H1 (cell line): ENCODE results near the gene CST1. TPM values are rescaled to one million over a fixed set of nuclear protein-coding genes. Genes with fewer than 3 reads are reported as not detected.

Experiments used
- CTCF ChIA-PET: fragments of 300-600 bp; sonication (Branson Sonifier 250); formaldehyde crosslinking; loops from one replicate; lab custom pipeline; 2021; ENCODE audit not compliant: partially characterized antibody; lab: Charles Lee
- POLR2A ChIA-PET: fragments of 300-600 bp; sonication (Branson Sonifier 250); formaldehyde crosslinking; loops from one replicate; lab custom pipeline; 2021; ENCODE audit warnings: inconsistent platforms; ENCODE audit not compliant: partially characterized antibody; lab: Charles Lee
- DNase-seq, 2 experiments: peaks; one replicate each; pipeline versions ENCODE4 v3.0.0 to v3.0.0-alpha.2; 2010 to 2022; ENCODE audit warnings: low spot score in 2 of 2, low read depth in 1 of 2, mixed read lengths in 1 of 2
- FAIRE-seq: peaks from 2 replicates; lab custom pipeline; 2011; peaks lifted over from hg19 to GRCh38; lab: Jason Lieb, UNC
- H2AFZ ChIP-seq: 2 replicates; pipeline ENCODE4 v1.8.1; 2012; ENCODE audit warnings: low read length, inconsistent platforms
- H2AK5ac ChIP-seq: 2 replicates; pipeline ENCODE4 v1.6.1; 2013; ENCODE audit warnings: low read depth, low read length
- H2BK120ac ChIP-seq: replicated peaks from 2 replicates; pipeline ENCODE3; 2013; ENCODE audit warnings: low read depth, low read length, inconsistent platforms
- H2BK12ac ChIP-seq: 2 replicates; pipeline ENCODE4 v1.6.1; 2013; ENCODE audit warnings: low read depth, low read length
- H2BK15ac ChIP-seq: 2 replicates; pipeline ENCODE4 v1.6.1; 2013; ENCODE audit warnings: low read length
- H2BK20ac ChIP-seq: 2 replicates; pipeline ENCODE4 v1.6.1; 2013; ENCODE audit warnings: low read length
- H2BK5ac ChIP-seq: 2 replicates; pipeline ENCODE4 v1.6.1; 2013; ENCODE audit warnings: low read depth, low read length
- H3K14ac ChIP-seq: 2 replicates; pipeline ENCODE4 v1.6.1; 2013; ENCODE audit warnings: inconsistent platforms; ENCODE audit not compliant: insufficient read length
- H3K18ac ChIP-seq: 2 replicates; pipeline ENCODE4 v1.6.1; 2013; ENCODE audit warnings: low read length; ENCODE audit errors: extremely low read depth
- H3K23ac ChIP-seq: 2 replicates; pipeline ENCODE4 v1.6.1; 2013; ENCODE audit warnings: inconsistent platforms; ENCODE audit not compliant: insufficient read length
- H3K23me2 ChIP-seq: 2 replicates; pipeline ENCODE4 v1.6.1; 2013; ENCODE audit warnings: low read depth, low read length
- H3K27ac ChIP-seq: 2 replicates; pipeline ENCODE4 v1.6.1; 2011; ENCODE audit warnings: low read depth, low read length, inconsistent platforms
- H3K27me3 ChIP-seq, 4 experiments: replicated peaks in 1 of 4; 1 replicate in 1 of 4; 2 replicates in 3 of 4; pipeline versions ENCODE4 v1.6.1 to v1.8.1; 2011 to 2013; ENCODE audit warnings: low read length in 3 of 4, mild to moderate bottlenecking in 3 of 4, inconsistent platforms in 2 of 4, mixed read lengths in 2 of 4, moderate library complexity in 1 of 4; ENCODE audit not compliant: control insufficient read depth in 3 of 4, insufficient read depth in 3 of 4; ENCODE audit errors: extremely low read depth in 1 of 4
- H3K36me3 ChIP-seq, 4 experiments: 2 replicates each; pipeline versions ENCODE4 v1.6.1 to v1.8.1; 2011 to 2013; ENCODE audit warnings: mild to moderate bottlenecking in 4 of 4, low read length in 3 of 4, moderate library complexity in 2 of 4, control low read depth in 1 of 4, inconsistent platforms in 1 of 4; ENCODE audit not compliant: insufficient read depth in 4 of 4, control insufficient read depth in 2 of 4
- H3K4ac ChIP-seq: replicated peaks from 2 replicates; pipeline ENCODE3; 2013; ENCODE audit warnings: low read length, low read depth, mixed read lengths, inconsistent platforms; ENCODE audit not compliant: insufficient read length
- H3K4me1 ChIP-seq, 4 experiments: replicated peaks in 1 of 4; 1 replicate in 1 of 4; 2 replicates in 3 of 4; pipeline versions ENCODE4 v1.6.1 to v1.8.1; 2011 to 2013; ENCODE audit warnings: low read length in 3 of 4, inconsistent platforms in 2 of 4, mixed read lengths in 1 of 4; ENCODE audit not compliant: insufficient read depth in 4 of 4, control insufficient read depth in 3 of 4
- H3K4me2 ChIP-seq, 2 experiments: 2 replicates each; pipeline versions ENCODE4 v1.6.1 to v1.8.1; 2011 to 2013; ENCODE audit warnings: low read depth in 2 of 2, low read length in 2 of 2, control low read depth in 1 of 2, inconsistent platforms in 1 of 2, mild to moderate bottlenecking in 1 of 2; ENCODE audit not compliant: insufficient read depth in 1 of 2
- H3K4me3 ChIP-seq, 4 experiments: fragments of 200-600, 300-600 bp in 1 of 4; sonication (generic), shearing (Covaris generic), sonication (Bioruptor Twin) in 1 of 4; 2 replicates each; pipeline versions ENCODE4 v1.5.1 to v1.8.1; 2011 to 2016; ENCODE audit warnings: low read length in 4 of 4, low read depth in 3 of 4, control low read depth in 2 of 4, inconsistent platforms in 2 of 4, mild to moderate bottlenecking in 2 of 4, mixed read lengths in 1 of 4, moderate library complexity in 1 of 4; ENCODE audit not compliant: insufficient read depth in 2 of 4; ENCODE audit errors: extremely low read depth in 1 of 4
- H3K56ac ChIP-seq: replicated peaks from 2 replicates; pipeline ENCODE3; 2013; ENCODE audit warnings: low read depth, mild to moderate bottlenecking, mixed read lengths, low read length, inconsistent platforms; ENCODE audit not compliant: insufficient read length
- H3K79me1 ChIP-seq: 2 replicates; pipeline ENCODE4 v1.6.1; 2013; ENCODE audit warnings: low read depth, low read length, control low read depth
- H3K79me2 ChIP-seq, 2 experiments: 2 replicates each; pipeline versions ENCODE4 v1.6.1 to v1.8.1; 2012 to 2013; ENCODE audit warnings: low read length in 2 of 2, mild to moderate bottlenecking in 2 of 2, inconsistent platforms in 1 of 2; ENCODE audit not compliant: insufficient read depth in 2 of 2, control insufficient read depth in 1 of 2
- H3K9ac ChIP-seq, 4 experiments: replicated peaks in 1 of 4; 1 replicate in 1 of 4; 2 replicates in 3 of 4; pipeline versions ENCODE4 v1.6.1 to v1.8.1; 2011 to 2013; ENCODE audit warnings: low read depth in 3 of 4, low read length in 3 of 4, control low read depth in 2 of 4, mild to moderate bottlenecking in 2 of 4, moderate library complexity in 2 of 4, inconsistent platforms in 1 of 4; ENCODE audit errors: extremely low read depth in 1 of 4
- H3K9me3 ChIP-seq, 2 experiments: 2 replicates each; pipeline versions ENCODE4 v1.6.1 to v1.8.1; 2012 to 2013; ENCODE audit warnings: mild to moderate bottlenecking in 2 of 2, moderate library complexity in 2 of 2, control low read depth in 1 of 2, inconsistent platforms in 1 of 2, low read depth in 1 of 2, low read length in 1 of 2, mixed read lengths in 1 of 2; ENCODE audit not compliant: insufficient read depth in 2 of 2
- H4K20me1 ChIP-seq, 2 experiments: replicated peaks in 1 of 2; 2 replicates each; pipeline versions ENCODE3 to v1.8.1; 2011 to 2013; ENCODE audit warnings: inconsistent platforms in 2 of 2, low read length in 2 of 2, mild to moderate bottlenecking in 1 of 2; ENCODE audit not compliant: insufficient read depth in 2 of 2, control insufficient read depth in 1 of 2
- H4K5ac ChIP-seq: 2 replicates; pipeline ENCODE4 v1.6.1; 2013; ENCODE audit warnings: low read length, low read depth, mixed read lengths, inconsistent platforms; ENCODE audit not compliant: insufficient read length
- H4K8ac ChIP-seq: 2 replicates; pipeline ENCODE4 v1.8.0; 2013; ENCODE audit warnings: mild to moderate bottlenecking, moderate library complexity, low read length, inconsistent platforms; ENCODE audit not compliant: insufficient read depth; ENCODE audit errors: extremely low read depth
- H4K91ac ChIP-seq: replicated peaks from 2 replicates; pipeline ENCODE3; 2013; ENCODE audit warnings: low read length, mixed read lengths, inconsistent platforms; ENCODE audit not compliant: insufficient read length
- ATF3 ChIP-seq: IDR thresholded peaks from 2 replicates; pipeline ENCODE4 v1.6.1; 2011; ENCODE audit warnings: low read depth, mild to moderate bottlenecking, low read length; ENCODE audit not compliant: insufficient read depth
- CTBP2 ChIP-seq: IDR thresholded peaks from 2 replicates; pipeline ENCODE4 v1.7.0; 2011; ENCODE audit warnings: borderline replicate concordance, mild to moderate bottlenecking, moderate library complexity, mixed read lengths, low read length; ENCODE audit not compliant: insufficient read depth, insufficient read length
- HDAC6 ChIP-seq: IDR thresholded peaks from one replicate; pipeline ENCODE4 v1.7.1; 2012; ENCODE audit warnings: low read depth, mild to moderate bottlenecking, inconsistent platforms, low read length, moderate library complexity
- KDM5A ChIP-seq: fragments of 200-600 bp; IDR thresholded peaks from 2 replicates; pipeline ENCODE4 v1.7.1; 2012; ENCODE audit warnings: mild to moderate bottlenecking, low read length, inconsistent platforms, mixed read lengths
- NANOG ChIP-seq: IDR thresholded peaks from 2 replicates; pipeline ENCODE4 v1.6.1; 2011; ENCODE audit warnings: low read length, low read depth, mild to moderate bottlenecking, inconsistent platforms; ENCODE audit not compliant: insufficient read depth, poor library complexity, severe bottlenecking
- TAF7 ChIP-seq: optimal IDR thresholded peaks from 2 replicates; pipeline ENCODE3; 2011; ENCODE audit warnings: low read depth, mild to moderate bottlenecking, inconsistent platforms, low read length, moderate library complexity, borderline replicate concordance
- WGBS, 2 experiments: shearing (Covaris generic) in 1 of 2; methylation state at CpG; one replicate each; pipeline versions ENCODE4 v1.1.6 to v1.1.7; 2013 to 2015; ENCODE audit warnings: low lambda C conversion rate in 2 of 2, mixed read lengths in 2 of 2, inconsistent platforms in 1 of 2, low coverage in 1 of 2, missing lambda C conversion rate in 1 of 2; ENCODE audit not compliant: insufficient replicate concordance in 2 of 2, insufficient coverage in 1 of 2, insufficient read length in 1 of 2; ENCODE audit errors: extremely low coverage in 1 of 2, missing lambda C conversion rate in 1 of 2; 5-methylcytosine and 5-hydroxymethylcytosine counted together
- polyA plus RNA-seq, 7 experiments: library from polyadenylated mRNA; depleted of rRNA in 3 of 7; stranded (reverse) in 5 of 7; unstranded in 2 of 7; fragments of >200 nt in 5 of 7; fragments of 200-250 nt in 2 of 7; gene quantifications; 1 replicate in 5 of 7; 2 replicates in 1 of 7; 4 replicates in 1 of 7; pipeline versions ENCODE4 v1.2.1 to v1.2.3, GENCODE V29; 2011 to 2013; ENCODE audit warnings: missing spikeins in 2 of 7, mixed read lengths in 2 of 7
- total RNA-seq: library from RNA; stranded (reverse); fragmentation: NEBNext Ultra II Directional; extraction: Animal tissue kit (Norgen Biotek cat#: 25700); gene quantifications from 2 replicates; pipeline ENCODE4 v1.2.1, GENCODE V29; 2021
- TF ChIP-seq, protein P1 (sequence below): IDR thresholded peaks from 2 replicates; pipeline ENCODE4 v1.6.1; 2012; ENCODE audit warnings: inconsistent platforms

The CST1 gene
- total and polyA plus RNA-seq, 2 of the 8 experiments (the other 6 are each of a cell fraction or from before 2014, with no cell fraction given), result 2.3 to 2.9 TPM

GRCh38 chr20:23744817-23745216 lies 5.9 kb downstream of the CST1 start:
- no peaks in the 10 kb centered on the region for H3K79me1 ChIP-seq
- H3K56ac ChIP-seq, result no peak overlapping the region
- H4K91ac ChIP-seq, result no peak overlapping the region
- no peak overlapping the region for H4K8ac ChIP-seq
- H3K4me3 ChIP-seq, result no peak overlapping the region
- no peaks in the 10 kb centered on the region; a peak in 1 of 7 replicates for H3K4me1 ChIP-seq
- H3K4ac ChIP-seq, result no peak overlapping the region
- no peak overlapping the region for H3K23ac ChIP-seq
- ChIA-PET POLR2A (no interaction called here), CTCF (interaction anchor here (1.0 to 1.3 kb wide), 2 partner anchors 21 to 76 kb away, joined by 3 read pairs; no protein-coding TSS in a partner anchor)
- H3K79me2 ChIP-seq, result no peaks in the 10 kb centered on the region
- no peak overlapping the region for H2BK120ac ChIP-seq
- no peak overlapping the region for H2BK12ac ChIP-seq
- TF ChIP-seq CTBP2 (no peak), TAF7 (no peak), ATF3 (no peak), HDAC6 (no peak), KDM5A (no peak), NANOG (no peak)
- TF ChIP-seq, protein P1, sequence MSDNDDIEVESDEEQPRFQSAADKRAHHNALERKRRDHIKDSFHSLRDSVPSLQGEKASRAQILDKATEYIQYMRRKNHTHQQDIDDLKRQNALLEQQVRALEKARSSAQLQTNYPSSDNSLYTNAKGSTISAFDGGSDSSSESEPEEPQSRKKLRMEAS, result no peak
- no peak for DNase-seq
- no peak overlapping the region for H3K18ac ChIP-seq
- no peaks in the 10 kb centered on the region for H3K9me3 ChIP-seq
- H2BK20ac ChIP-seq, result no peak overlapping the region
- H2AFZ ChIP-seq, result no peak overlapping the region
- no peak overlapping the region for H2AK5ac ChIP-seq
- 91% methylated on average over 1 of the region's 1 CpG; no CpG with 5 or more reads in 1 of the 2 experiments for WGBS, 2 experiments
- H2BK5ac ChIP-seq, result no peak overlapping the region
- no peaks in the 10 kb centered on the region for H3K23me2 ChIP-seq
- H3K27me3 ChIP-seq, result no peaks in the 10 kb centered on the region; a peak in 1 of 7 replicates
- no peaks in the 10 kb centered on the region for H3K36me3 ChIP-seq
- no peak overlapping the region for H3K14ac ChIP-seq
- H2BK15ac ChIP-seq, result no peak overlapping the region
- H4K5ac ChIP-seq, result no peak overlapping the region
- H4K20me1 ChIP-seq, result no peaks in the 10 kb centered on the region
- H3K27ac ChIP-seq, result no peak overlapping the region
- FAIRE-seq, result no peak
- H3K9ac ChIP-seq, result no peak overlapping the region
- H3K4me2 ChIP-seq, result no peak overlapping the region
